PC-9 (cell line): ENCODE data around the gene PTPN18.

ENCODE experiments used
- EZH2 ChIP-seq: fragments of 200-600 bp; sonication (generic); IDR thresholded peaks from 2 replicates; pipeline ENCODE4 v1.8.0; 2017; ENCODE audit warnings: antibody characterized with exemption, low read depth
- TF ChIP-seq, protein P1 (sequence below): fragments of 200-600 bp; sonication (generic); conservative IDR thresholded peaks from 2 replicates; pipeline ENCODE4 v1.6.1; 2017; ENCODE audit warnings: mixed run types, antibody characterized with exemption, mild to moderate bottlenecking, moderate library complexity

DNA sequence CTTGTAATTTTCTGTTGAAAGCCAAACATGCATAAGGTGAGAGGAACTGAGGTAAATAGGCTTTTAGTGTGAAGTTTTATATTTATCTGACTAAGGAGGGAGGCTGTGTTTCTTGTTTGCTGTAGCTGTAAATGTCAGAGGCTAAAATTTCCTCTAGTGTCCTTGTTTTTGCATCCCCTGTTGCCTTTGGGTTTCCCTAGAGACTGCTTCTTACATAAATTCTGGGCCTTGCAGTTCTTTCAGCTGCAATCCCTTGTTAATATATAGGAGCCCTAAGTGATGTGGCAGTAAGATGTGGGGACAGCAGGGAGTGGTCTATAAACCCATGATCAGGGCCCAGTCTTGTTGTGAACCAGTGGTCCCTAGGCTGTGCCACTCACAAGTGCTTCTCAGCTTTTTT lies 20.6 kb upstream of the PTPN18 start:
- TF ChIP-seq, protein P1, sequence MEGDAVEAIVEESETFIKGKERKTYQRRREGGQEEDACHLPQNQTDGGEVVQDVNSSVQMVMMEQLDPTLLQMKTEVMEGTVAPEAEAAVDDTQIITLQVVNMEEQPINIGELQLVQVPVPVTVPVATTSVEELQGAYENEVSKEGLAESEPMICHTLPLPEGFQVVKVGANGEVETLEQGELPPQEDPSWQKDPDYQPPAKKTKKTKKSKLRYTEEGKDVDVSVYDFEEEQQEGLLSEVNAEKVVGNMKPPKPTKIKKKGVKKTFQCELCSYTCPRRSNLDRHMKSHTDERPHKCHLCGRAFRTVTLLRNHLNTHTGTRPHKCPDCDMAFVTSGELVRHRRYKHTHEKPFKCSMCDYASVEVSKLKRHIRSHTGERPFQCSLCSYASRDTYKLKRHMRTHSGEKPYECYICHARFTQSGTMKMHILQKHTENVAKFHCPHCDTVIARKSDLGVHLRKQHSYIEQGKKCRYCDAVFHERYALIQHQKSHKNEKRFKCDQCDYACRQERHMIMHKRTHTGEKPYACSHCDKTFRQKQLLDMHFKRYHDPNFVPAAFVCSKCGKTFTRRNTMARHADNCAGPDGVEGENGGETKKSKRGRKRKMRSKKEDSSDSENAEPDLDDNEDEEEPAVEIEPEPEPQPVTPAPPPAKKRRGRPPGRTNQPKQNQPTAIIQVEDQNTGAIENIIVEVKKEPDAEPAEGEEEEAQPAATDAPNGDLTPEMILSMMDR: no peak
- TF ChIP-seq EZH2: no peak
